Measurements from ENCODE around the gene CNNM1.

DNA sequence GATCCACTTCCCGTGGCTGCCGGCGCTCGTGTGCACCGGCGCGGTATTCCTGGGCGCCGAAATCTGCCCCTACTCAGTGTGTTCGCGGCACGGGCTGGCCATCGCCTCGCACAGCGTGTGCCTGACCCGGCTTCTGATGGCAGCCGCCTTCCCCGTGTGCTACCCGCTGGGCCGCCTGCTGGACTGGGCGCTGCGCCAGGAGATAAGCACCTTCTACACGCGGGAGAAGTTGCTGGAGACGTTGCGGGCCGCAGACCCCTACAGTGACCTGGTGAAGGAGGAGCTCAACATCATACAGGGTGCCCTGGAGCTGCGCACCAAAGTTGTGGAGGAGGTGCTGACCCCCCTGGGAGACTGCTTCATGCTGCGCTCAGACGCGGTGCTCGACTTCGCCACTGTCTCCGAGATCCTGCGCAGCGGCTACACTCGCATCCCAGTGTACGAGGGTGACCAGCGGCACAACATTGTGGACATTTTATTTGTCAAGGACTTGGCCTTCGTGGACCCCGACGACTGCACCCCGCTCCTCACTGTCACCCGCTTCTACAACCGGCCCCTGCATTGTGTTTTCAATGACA lies 1.3 kb downstream of the CNNM1 start:
- TF ChIP-seq POLR2A (IDR thresholded peaks at IDR 0.05; ENCODE audit: low read depth, low read length) (no peak), TAF1 (IDR thresholded peaks at IDR 0.05; ENCODE audit: borderline replicate concordance, low read depth, low read length) (no peak)
